DLD1 (cell line): ENCODE measurements around the gene MPZ.
"Not testable (repeated sequence)": the region's sequence is repeated elsewhere in the genome, so short reads cannot be mapped to it uniquely, and the experiment has no call there.

ENCODE experiments used
- in situ Hi-C: cut with HindIII; loops from 2 replicates; pipeline ENCODE4 v1.10.0; 2017; ENCODE audit warnings: low sequenced_read_pairs

Gene MPZ

GRCh38 chr1:161309868-161310267 lies at the start of gene MPZ:
MPZ (minus strand) TSS chr1:161309968; CDS start chr1:161309905, 63 bp downstream.
- in situ Hi-C loops: no loop called here

- in situ Hi-C loops: loop anchor here (25.0 kb wide), 1 partner anchor 147 kb away; the partner anchor contains the start of genes APOA2, FCER1G and NDUFS2
Observed at GRCh38 chr1:161359291-161359690, 49.5 kb upstream of the MPZ start.

- in situ Hi-C loops: loop anchor here (25.0 kb wide), 1 partner anchor 145 kb away; the partner anchor contains the start of genes APOA2, FCER1G and NDUFS2
Observed at GRCh38 chr1:161357073-161357472, 47.3 kb upstream of the MPZ start.

- in situ Hi-C loops: loop anchor here (25.0 kb wide), 1 partner anchor 139 kb away; the partner anchor contains the start of genes APOA2, FCER1G and NDUFS2
Observed at GRCh38 chr1:161351482-161351881, 41.7 kb upstream of the MPZ start.

DNA sequence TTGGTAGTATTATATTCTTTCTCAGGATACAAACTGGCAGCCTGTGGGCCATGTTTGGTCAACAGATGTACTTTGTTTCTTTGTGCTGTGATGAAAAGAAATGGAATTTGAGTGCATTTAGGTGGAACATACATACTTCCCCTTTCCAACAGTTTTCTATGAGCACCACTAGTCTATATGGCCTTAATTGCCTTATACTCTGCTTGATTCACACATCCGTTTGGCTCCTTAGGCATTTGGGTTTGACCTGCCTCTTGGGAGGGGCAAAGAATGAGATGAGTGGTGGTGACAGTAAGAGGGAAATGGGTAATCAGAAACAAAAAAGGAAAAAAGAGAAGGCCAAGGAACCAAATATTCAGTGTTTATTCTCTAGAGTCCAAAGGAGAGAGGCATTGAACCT lies 40.9 kb upstream of the MPZ start:
- in situ Hi-C loops: loop anchor here (25.0 kb wide), 1 partner anchor 138 kb away; the partner anchor contains the start of genes APOA2, FCER1G and NDUFS2

DNA sequence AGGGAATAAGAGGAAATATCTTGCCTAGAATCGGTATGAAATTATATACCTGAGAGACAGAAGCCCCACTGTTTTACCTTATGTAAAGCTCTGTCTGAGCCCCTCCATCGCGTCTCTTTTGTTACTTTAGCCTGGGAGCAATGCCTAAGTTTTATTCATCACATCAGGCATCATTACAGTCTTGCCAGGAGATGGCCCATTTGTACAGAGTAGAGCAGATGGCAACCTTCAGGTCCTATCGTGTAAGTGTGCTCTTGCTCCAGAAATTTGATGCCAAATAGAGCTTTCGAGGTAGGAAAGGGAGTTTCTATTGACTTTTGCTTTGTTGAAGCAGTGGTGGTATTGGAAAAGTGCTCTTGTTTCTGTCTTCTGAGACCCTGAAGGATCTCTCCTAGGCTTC lies 33.1 kb upstream of the MPZ start:
- in situ Hi-C loops: no loop called here

DNA sequence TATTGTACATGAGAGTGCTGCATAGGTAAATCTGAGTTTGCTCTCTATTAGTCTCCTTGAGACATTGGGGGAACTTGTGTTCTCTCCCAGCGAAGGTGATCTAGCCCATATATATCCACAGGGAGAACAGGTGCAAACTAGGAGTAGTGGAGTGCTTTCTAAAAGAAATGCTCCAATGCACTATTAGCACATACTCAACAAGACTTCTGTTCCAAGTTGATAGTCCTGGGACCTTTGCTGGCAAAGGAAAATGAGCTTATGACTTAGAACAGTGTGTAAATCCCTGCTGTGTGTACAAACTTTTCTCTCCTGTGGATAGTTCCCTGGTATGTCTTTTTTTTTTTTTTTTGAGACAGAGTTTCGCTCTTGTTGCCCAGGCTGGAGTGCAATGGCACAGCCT lies 32.4 kb upstream of the MPZ start:
- in situ Hi-C loops: no loop called here

DNA sequence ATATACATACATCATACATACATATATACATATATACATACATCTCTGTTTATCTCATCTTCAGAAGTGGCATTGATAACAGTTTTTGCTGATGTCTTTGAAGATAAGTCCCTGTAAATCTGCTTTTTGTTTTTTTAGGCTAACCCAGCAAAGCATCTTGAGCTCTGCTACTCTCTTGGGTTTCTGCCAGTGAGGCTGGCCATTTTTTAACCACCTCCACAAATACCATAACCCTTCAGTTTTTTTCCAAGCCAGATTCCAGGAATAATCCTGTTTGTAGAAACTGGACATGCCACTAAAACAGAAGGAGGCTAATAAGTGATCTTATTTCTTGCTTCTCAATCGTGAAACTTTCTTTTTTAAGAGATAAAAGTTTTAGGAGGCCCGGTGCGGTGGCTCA lies 26.0 kb upstream of the MPZ start:
- in situ Hi-C loops: no loop called here

DNA sequence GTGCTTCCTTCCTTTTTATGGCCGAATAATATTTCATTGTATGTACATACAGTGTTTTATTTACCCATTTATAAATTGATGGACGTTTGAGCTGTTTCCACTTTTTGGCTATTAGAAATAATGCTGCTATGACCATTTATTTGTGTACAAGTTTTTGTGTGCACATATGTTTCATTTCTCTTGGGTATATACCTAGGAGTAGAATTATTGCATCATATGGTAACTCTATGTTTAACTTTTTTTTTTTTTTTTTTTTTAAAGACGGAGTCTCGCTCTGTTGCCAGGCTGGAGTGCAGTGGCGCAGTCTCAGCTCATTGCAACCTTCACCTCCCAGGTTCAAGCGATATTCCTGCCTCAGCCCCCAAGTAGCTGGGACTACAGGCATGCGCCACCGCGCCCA lies 23.4 kb upstream of the MPZ start:
- in situ Hi-C loops: no loop called here

DNA sequence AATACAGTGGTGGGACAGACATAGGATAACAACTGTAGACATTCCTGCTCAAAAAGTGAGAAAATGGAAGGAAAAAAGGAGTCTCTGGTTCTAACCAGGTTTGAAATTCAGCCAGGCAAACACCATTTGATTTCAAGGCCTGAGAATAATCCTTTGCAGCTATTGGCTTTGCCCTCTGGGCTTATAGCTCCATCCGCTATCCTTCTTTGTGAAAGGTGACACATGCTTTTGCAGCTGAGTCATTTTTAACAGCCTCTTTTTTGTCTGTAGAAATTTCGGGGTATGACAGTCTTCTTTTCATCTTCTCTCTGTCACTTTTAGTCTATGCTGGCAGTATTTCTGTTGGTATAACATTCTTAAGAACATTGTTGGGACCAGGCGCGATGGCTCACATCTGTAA lies 20.6 kb upstream of the MPZ start:
- in situ Hi-C loops: no loop called here

DNA sequence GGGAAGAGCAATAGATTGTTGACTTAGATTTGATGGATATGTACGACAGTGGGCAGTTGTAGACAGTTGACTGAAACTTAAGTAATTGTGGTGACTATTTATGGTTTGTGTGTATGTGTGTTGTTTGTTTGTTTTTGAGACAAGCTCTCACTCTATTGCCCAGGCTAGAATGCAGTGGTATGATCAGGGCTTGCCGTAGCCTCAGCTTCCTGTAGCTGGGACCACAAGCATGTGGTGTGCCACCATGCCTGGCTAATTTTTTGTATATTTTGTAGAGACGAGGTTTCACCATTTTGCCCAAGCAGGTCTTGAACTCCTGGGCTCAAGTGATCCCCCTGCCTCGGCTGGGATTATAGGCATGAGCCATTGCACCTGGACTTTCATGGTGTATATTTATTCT lies 14.3 kb upstream of the MPZ start:
- in situ Hi-C loops: no loop called here

GRCh38 chr1:161315841-161316674 lies 6.3 kb upstream of the MPZ start:
- in situ Hi-C loops: not testable (repeated sequence)

DNA sequence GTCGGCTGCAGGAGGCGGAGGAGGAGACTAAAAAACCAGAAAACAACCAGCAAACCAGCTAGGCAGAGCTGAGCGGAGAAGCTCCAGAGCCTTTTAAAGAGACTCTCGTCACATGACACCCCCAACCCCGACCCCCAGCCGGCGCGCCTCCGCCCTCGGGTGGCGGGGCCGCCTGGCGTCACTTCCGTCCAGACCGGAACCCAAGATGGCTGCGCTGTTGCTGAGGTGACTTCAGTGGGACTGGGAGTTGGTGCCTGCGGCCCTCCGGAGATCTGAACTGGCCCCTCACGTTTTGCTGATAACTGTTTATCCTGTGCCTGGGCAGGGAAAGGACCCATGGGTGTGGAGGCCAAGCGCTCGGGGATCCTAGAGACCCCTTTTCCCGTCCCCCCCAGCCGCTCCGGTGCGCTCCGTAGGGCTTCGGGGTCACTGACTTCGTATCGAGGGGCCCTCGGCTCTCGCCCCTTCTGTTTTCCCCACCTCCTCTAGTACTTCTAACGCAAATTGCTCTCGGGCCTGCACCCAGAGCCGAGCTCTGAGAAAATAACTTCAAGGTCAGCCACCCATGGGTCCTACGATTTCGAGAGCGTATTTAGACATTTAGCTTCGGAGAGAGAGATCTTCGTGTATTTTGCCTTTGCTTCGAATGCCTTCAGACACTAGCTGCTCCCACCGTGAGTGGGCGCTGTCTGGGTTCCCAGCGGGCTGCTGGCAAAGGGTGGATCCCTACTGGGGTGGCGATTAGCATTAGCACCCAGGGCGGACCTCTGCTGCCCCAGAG lies 4.6 kb upstream of the MPZ start, which contains the start of gene SDHC:
SDHC (plus strand) TSS at position 181 of the 781 bp plus-strand sequence; CDS start at position 206, 25 bp downstream.
- in situ Hi-C loops: no loop called here

DNA sequence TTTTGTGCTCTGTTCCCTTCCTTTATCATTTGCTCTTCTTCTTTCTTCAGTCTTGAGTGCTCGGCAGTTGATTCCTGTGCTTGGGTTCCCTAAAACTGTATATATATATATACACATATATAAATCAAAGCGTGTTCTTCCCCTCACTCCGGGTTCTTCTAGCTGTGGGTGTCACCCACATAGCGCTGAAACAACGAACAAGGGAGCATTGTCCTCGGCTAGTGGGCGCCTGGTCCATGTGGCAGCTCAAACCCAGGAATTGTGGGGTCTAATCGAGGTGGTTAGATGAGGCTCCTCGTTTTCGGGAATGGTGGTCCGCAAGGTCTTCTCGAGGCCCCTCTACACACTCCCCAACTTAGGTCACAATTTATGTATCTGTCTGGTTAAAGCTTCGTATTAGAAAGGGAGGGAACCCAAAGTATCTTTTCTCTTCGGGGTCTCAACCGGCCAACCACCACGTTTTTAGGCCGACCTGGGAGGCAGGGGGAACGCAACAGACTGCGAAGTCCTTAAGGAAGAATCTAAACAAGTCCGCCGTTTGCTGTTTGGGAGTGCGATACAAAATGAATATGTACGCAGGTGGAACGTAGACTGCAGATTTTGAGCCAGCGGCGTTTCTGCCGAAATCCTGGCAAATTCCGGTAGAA lies 3.9 kb upstream of the MPZ start:
- in situ Hi-C loops: no loop called here

GRCh38 chr1:161311595-161312181 lies 1.9 kb upstream of the MPZ start:
- in situ Hi-C loops: no loop called here

DNA sequence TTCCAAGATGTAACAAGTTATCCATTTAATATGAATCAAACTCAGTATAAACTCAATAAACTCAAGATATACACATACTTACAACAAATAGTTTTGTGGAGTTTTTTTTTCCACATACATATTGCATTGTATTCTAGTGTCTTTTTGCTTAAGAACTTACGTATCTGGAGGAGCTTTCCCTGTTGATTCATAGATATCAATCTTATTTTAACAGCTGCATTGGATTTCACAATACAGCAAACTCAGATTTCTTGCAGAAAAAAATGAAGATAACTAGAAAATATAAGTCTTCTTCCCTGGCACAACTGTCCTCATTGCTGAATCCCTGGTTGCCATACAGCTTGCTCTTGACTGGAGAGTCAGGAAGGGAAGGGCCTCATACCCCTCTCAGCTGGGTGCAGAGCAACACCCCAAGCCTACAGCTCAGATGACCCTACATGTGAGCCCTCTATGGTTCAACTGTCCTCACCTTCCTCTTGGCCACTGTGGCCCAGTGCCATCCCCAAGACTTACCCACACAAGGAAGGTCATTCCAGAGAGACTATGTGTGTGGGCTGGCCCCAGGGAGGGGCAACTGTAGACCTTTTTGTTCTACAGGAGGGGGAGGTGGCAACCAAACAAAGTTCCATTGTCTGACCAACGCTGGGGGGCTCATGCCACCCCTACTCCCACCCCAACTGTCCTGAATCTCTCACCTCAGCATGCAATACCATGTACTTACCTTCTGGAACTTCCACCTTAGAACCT lies 1.7 kb downstream of the MPZ start:
- in situ Hi-C loops: no loop called here

GRCh38 chr1:161307230-161307768 lies 2.5 kb downstream of the MPZ start:
- in situ Hi-C loops: no loop called here

DNA sequence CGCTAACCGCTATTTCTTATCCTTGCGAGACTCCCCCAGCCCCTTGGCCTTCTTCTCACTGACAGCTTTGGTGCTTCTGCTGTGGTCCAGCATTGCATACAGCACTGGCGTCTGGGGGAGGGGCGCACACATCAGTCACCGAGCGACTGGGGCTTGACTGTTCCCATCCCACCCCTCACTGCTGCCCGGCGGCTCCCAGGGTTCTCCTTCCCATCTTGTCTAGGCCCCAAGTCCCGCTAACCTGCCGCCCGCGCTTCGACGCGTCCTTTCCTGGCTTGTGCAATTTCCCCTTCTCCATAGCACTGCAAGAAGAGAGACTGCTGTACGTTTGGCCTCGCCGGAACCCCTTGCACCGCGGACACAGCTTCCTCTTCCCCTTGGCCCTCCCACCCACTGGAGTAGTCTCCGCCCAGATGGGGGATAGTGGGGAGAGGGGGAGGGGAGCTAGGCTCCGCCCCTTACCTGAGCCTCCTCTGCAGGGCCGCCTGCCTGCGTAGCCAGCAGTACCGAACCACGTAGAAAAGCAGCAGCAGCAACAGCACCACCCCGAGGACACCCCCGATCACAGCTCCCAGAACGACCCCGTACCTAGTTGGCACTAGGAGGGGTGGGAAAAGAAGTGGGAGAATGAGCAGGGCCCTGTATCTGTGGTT lies 3.8 kb downstream of the MPZ start:
- in situ Hi-C loops: no loop called here
